H1 (cell line): ENCODE measurements around the gene C4orf46. TPM values are rescaled to one million over a fixed set of nuclear protein-coding genes. Genes with fewer than 3 reads are reported as not detected.

Experiments used
- CTCF ChIA-PET: fragments of 300-600 bp; sonication (Branson Sonifier 250); formaldehyde crosslinking; loops from one replicate; lab custom pipeline; 2021; ENCODE audit not compliant: partially characterized antibody; lab: Charles Lee
- POLR2A ChIA-PET: fragments of 300-600 bp; sonication (Branson Sonifier 250); formaldehyde crosslinking; loops from one replicate; lab custom pipeline; 2021; ENCODE audit warnings: inconsistent platforms; ENCODE audit not compliant: partially characterized antibody; lab: Charles Lee
- DNase-seq, 2 experiments: peaks; one replicate each; pipeline versions ENCODE4 v3.0.0 to v3.0.0-alpha.2; 2010 to 2022; ENCODE audit warnings: low spot score in 2 of 2, low read depth in 1 of 2, mixed read lengths in 1 of 2
- FAIRE-seq: peaks from 2 replicates; lab custom pipeline; 2011; peaks lifted over from hg19 to GRCh38; lab: Jason Lieb, UNC
- H2AFZ ChIP-seq: 2 replicates; pipeline ENCODE4 v1.8.1; 2012; ENCODE audit warnings: low read length, inconsistent platforms
- H2AK5ac ChIP-seq: 2 replicates; pipeline ENCODE4 v1.6.1; 2013; ENCODE audit warnings: low read depth, low read length
- H2BK120ac ChIP-seq: replicated peaks from 2 replicates; pipeline ENCODE3; 2013; ENCODE audit warnings: low read depth, low read length, inconsistent platforms
- H2BK12ac ChIP-seq: 2 replicates; pipeline ENCODE4 v1.6.1; 2013; ENCODE audit warnings: low read depth, low read length
- H2BK15ac ChIP-seq: 2 replicates; pipeline ENCODE4 v1.6.1; 2013; ENCODE audit warnings: low read length
- H2BK20ac ChIP-seq: 2 replicates; pipeline ENCODE4 v1.6.1; 2013; ENCODE audit warnings: low read length
- H2BK5ac ChIP-seq: 2 replicates; pipeline ENCODE4 v1.6.1; 2013; ENCODE audit warnings: low read depth, low read length
- H3K14ac ChIP-seq: 2 replicates; pipeline ENCODE4 v1.6.1; 2013; ENCODE audit warnings: inconsistent platforms; ENCODE audit not compliant: insufficient read length
- H3K18ac ChIP-seq: 2 replicates; pipeline ENCODE4 v1.6.1; 2013; ENCODE audit warnings: low read length; ENCODE audit errors: extremely low read depth
- H3K23ac ChIP-seq: 2 replicates; pipeline ENCODE4 v1.6.1; 2013; ENCODE audit warnings: inconsistent platforms; ENCODE audit not compliant: insufficient read length
- H3K23me2 ChIP-seq: 2 replicates; pipeline ENCODE4 v1.6.1; 2013; ENCODE audit warnings: low read depth, low read length
- H3K27ac ChIP-seq: 2 replicates; pipeline ENCODE4 v1.6.1; 2011; ENCODE audit warnings: low read depth, low read length, inconsistent platforms
- H3K27me3 ChIP-seq, 4 experiments: replicated peaks in 1 of 4; 1 replicate in 1 of 4; 2 replicates in 3 of 4; pipeline versions ENCODE4 v1.6.1 to v1.8.1; 2011 to 2013; ENCODE audit warnings: low read length in 3 of 4, mild to moderate bottlenecking in 3 of 4, inconsistent platforms in 2 of 4, mixed read lengths in 2 of 4, moderate library complexity in 1 of 4; ENCODE audit not compliant: control insufficient read depth in 3 of 4, insufficient read depth in 3 of 4; ENCODE audit errors: extremely low read depth in 1 of 4
- H3K36me3 ChIP-seq, 4 experiments: 2 replicates each; pipeline versions ENCODE4 v1.6.1 to v1.8.1; 2011 to 2013; ENCODE audit warnings: mild to moderate bottlenecking in 4 of 4, low read length in 3 of 4, moderate library complexity in 2 of 4, control low read depth in 1 of 4, inconsistent platforms in 1 of 4; ENCODE audit not compliant: insufficient read depth in 4 of 4, control insufficient read depth in 2 of 4
- H3K4ac ChIP-seq: replicated peaks from 2 replicates; pipeline ENCODE3; 2013; ENCODE audit warnings: low read length, low read depth, mixed read lengths, inconsistent platforms; ENCODE audit not compliant: insufficient read length
- H3K4me1 ChIP-seq, 4 experiments: replicated peaks in 1 of 4; 1 replicate in 1 of 4; 2 replicates in 3 of 4; pipeline versions ENCODE4 v1.6.1 to v1.8.1; 2011 to 2013; ENCODE audit warnings: low read length in 3 of 4, inconsistent platforms in 2 of 4, mixed read lengths in 1 of 4; ENCODE audit not compliant: insufficient read depth in 4 of 4, control insufficient read depth in 3 of 4
- H3K4me2 ChIP-seq, 2 experiments: 2 replicates each; pipeline versions ENCODE4 v1.6.1 to v1.8.1; 2011 to 2013; ENCODE audit warnings: low read depth in 2 of 2, low read length in 2 of 2, control low read depth in 1 of 2, inconsistent platforms in 1 of 2, mild to moderate bottlenecking in 1 of 2; ENCODE audit not compliant: insufficient read depth in 1 of 2
- H3K4me3 ChIP-seq, 4 experiments: fragments of 200-600, 300-600 bp in 1 of 4; sonication (generic), shearing (Covaris generic), sonication (Bioruptor Twin) in 1 of 4; 2 replicates each; pipeline versions ENCODE4 v1.5.1 to v1.8.1; 2011 to 2016; ENCODE audit warnings: low read length in 4 of 4, low read depth in 3 of 4, control low read depth in 2 of 4, inconsistent platforms in 2 of 4, mild to moderate bottlenecking in 2 of 4, mixed read lengths in 1 of 4, moderate library complexity in 1 of 4; ENCODE audit not compliant: insufficient read depth in 2 of 4; ENCODE audit errors: extremely low read depth in 1 of 4
- H3K56ac ChIP-seq: replicated peaks from 2 replicates; pipeline ENCODE3; 2013; ENCODE audit warnings: low read depth, mild to moderate bottlenecking, mixed read lengths, low read length, inconsistent platforms; ENCODE audit not compliant: insufficient read length
- H3K79me1 ChIP-seq: 2 replicates; pipeline ENCODE4 v1.6.1; 2013; ENCODE audit warnings: low read depth, low read length, control low read depth
- H3K79me2 ChIP-seq, 2 experiments: 2 replicates each; pipeline versions ENCODE4 v1.6.1 to v1.8.1; 2012 to 2013; ENCODE audit warnings: low read length in 2 of 2, mild to moderate bottlenecking in 2 of 2, inconsistent platforms in 1 of 2; ENCODE audit not compliant: insufficient read depth in 2 of 2, control insufficient read depth in 1 of 2
- H3K9ac ChIP-seq, 4 experiments: replicated peaks in 1 of 4; 1 replicate in 1 of 4; 2 replicates in 3 of 4; pipeline versions ENCODE4 v1.6.1 to v1.8.1; 2011 to 2013; ENCODE audit warnings: low read depth in 3 of 4, low read length in 3 of 4, control low read depth in 2 of 4, mild to moderate bottlenecking in 2 of 4, moderate library complexity in 2 of 4, inconsistent platforms in 1 of 4; ENCODE audit errors: extremely low read depth in 1 of 4
- H3K9me3 ChIP-seq, 2 experiments: 2 replicates each; pipeline versions ENCODE4 v1.6.1 to v1.8.1; 2012 to 2013; ENCODE audit warnings: mild to moderate bottlenecking in 2 of 2, moderate library complexity in 2 of 2, control low read depth in 1 of 2, inconsistent platforms in 1 of 2, low read depth in 1 of 2, low read length in 1 of 2, mixed read lengths in 1 of 2; ENCODE audit not compliant: insufficient read depth in 2 of 2
- H4K20me1 ChIP-seq, 2 experiments: replicated peaks in 1 of 2; 2 replicates each; pipeline versions ENCODE3 to v1.8.1; 2011 to 2013; ENCODE audit warnings: inconsistent platforms in 2 of 2, low read length in 2 of 2, mild to moderate bottlenecking in 1 of 2; ENCODE audit not compliant: insufficient read depth in 2 of 2, control insufficient read depth in 1 of 2
- H4K5ac ChIP-seq: 2 replicates; pipeline ENCODE4 v1.6.1; 2013; ENCODE audit warnings: low read length, low read depth, mixed read lengths, inconsistent platforms; ENCODE audit not compliant: insufficient read length
- H4K8ac ChIP-seq: 2 replicates; pipeline ENCODE4 v1.8.0; 2013; ENCODE audit warnings: mild to moderate bottlenecking, moderate library complexity, low read length, inconsistent platforms; ENCODE audit not compliant: insufficient read depth; ENCODE audit errors: extremely low read depth
- H4K91ac ChIP-seq: replicated peaks from 2 replicates; pipeline ENCODE3; 2013; ENCODE audit warnings: low read length, mixed read lengths, inconsistent platforms; ENCODE audit not compliant: insufficient read length
- ATF2 ChIP-seq: IDR thresholded peaks from 2 replicates; pipeline ENCODE4 v1.6.1; 2012; ENCODE audit warnings: low read length, inconsistent platforms
- CHD1 ChIP-seq: IDR thresholded peaks from 2 replicates; pipeline ENCODE4 v1.6.1; 2012; ENCODE audit warnings: low read depth, low read length, improper control_type of control experiment
- WGBS, 2 experiments: shearing (Covaris generic) in 1 of 2; methylation state at CpG; one replicate each; pipeline versions ENCODE4 v1.1.6 to v1.1.7; 2013 to 2015; ENCODE audit warnings: low lambda C conversion rate in 2 of 2, mixed read lengths in 2 of 2, inconsistent platforms in 1 of 2, low coverage in 1 of 2, missing lambda C conversion rate in 1 of 2; ENCODE audit not compliant: insufficient replicate concordance in 2 of 2, insufficient coverage in 1 of 2, insufficient read length in 1 of 2; ENCODE audit errors: extremely low coverage in 1 of 2, missing lambda C conversion rate in 1 of 2; 5-methylcytosine and 5-hydroxymethylcytosine counted together
- polyA plus RNA-seq, 7 experiments: library from polyadenylated mRNA; depleted of rRNA in 3 of 7; stranded (reverse) in 5 of 7; unstranded in 2 of 7; fragments of >200 nt in 5 of 7; fragments of 200-250 nt in 2 of 7; gene quantifications; 1 replicate in 5 of 7; 2 replicates in 1 of 7; 4 replicates in 1 of 7; pipeline versions ENCODE4 v1.2.1 to v1.2.3, GENCODE V29; 2011 to 2013; ENCODE audit warnings: missing spikeins in 2 of 7, mixed read lengths in 2 of 7
- total RNA-seq: library from RNA; stranded (reverse); fragmentation: NEBNext Ultra II Directional; extraction: Animal tissue kit (Norgen Biotek cat#: 25700); gene quantifications from 2 replicates; pipeline ENCODE4 v1.2.1, GENCODE V29; 2021

The C4orf46 gene
- total and polyA plus RNA-seq, 2 of the 8 experiments (the other 6 are each of a cell fraction or from before 2014, with no cell fraction given): 19.8 to 28.6 TPM

GRCh38 chr4:158673633-158674032 is 1.9 kb upstream of the C4orf46 start:
- Histone ChIP-seq H2BK120ac (no peak overlapping the region), H3K56ac (no peak overlapping the region), H3K9me3 (no peaks in the 10 kb centered on the region), H3K4me3 (no peak overlapping the region), H3K27ac (no peak overlapping the region), H2BK5ac (no peak overlapping the region), H3K27me3 (no peaks in the 10 kb centered on the region), H4K8ac (no peak overlapping the region), H2BK12ac (no peak overlapping the region), H3K4me1 (peaks cover 0 to 3% (median 2%) of the 10 kb centered on the region in 4 experiments; a peak in 2 of 7 replicates), H4K20me1 (peaks cover 0 to 1% of the 10 kb centered on the region in 2 experiments), H3K9ac (no peak overlapping the region), H4K5ac (no peak overlapping the region), H3K4me2 (no peak overlapping the region), H4K91ac (no peak overlapping the region), H2AFZ (no peak overlapping the region), H3K4ac (no peak overlapping the region), H3K79me1 (0 out of 2 replicates have a peak, but pooled peaks cover 3% of the 10 kb centered on the region), H2BK20ac (no peak overlapping the region), H3K36me3 (peaks cover 0 to 6% (median 0%) of the 10 kb centered on the region in 4 experiments; a peak in 3 of 8 replicates), H2AK5ac (no peak overlapping the region), H3K14ac (no peak overlapping the region), H3K23ac (no peak overlapping the region), H3K18ac (no peak overlapping the region), H2BK15ac (no peak overlapping the region), H3K23me2 (peaks cover 11% of the 10 kb centered on the region), H3K79me2 (peaks cover 4 to 25% of the 10 kb centered on the region in 2 experiments)
- POLR2A ChIA-PET: no interaction called here
- no peak for TF ChIP-seq ATF2
- TF ChIP-seq CHD1: no peak
- WGBS, 2 experiments: 88% methylated on average over 3 of the region's 3 CpGs; no CpG with 5 or more reads in 1 of the 2 experiments
- CTCF ChIA-PET: interaction anchor here (1.2 kb wide), 1 partner anchor 501 kb away, joined by 3 read pairs; no protein-coding TSS in a partner anchor
- no peak for FAIRE-seq
- no peak for DNase-seq
